HepG2 (cell line): ENCODE results near the gene KLHL11.

Experiments used
- CBX2 ChIP-seq, 2 experiments: fragments of 200-600 bp in 1 of 2; sonication (generic); formaldehyde crosslinking in 1 of 2; IDR thresholded peaks; 2 replicates each; pipeline versions ENCODE4 v1.7.0 to v1.8.1; 2018 to 2022; ENCODE audit warnings: low read depth in 2 of 2, low read length in 1 of 2, mild to moderate bottlenecking in 1 of 2, missing genetic modification reagents in 1 of 2
- NR2C2 ChIP-seq: sonication (generic); formaldehyde crosslinking; IDR thresholded peaks from 2 replicates; pipeline ENCODE4 v1.4.0; 2020; ENCODE audit warnings: missing genetic modification reagents, mild to moderate bottlenecking, moderate library complexity, borderline replicate concordance
- SMAD3 ChIP-seq: sonication (generic); formaldehyde crosslinking; IDR thresholded peaks from 2 replicates; pipeline ENCODE4 v1.4.0; 2020; ENCODE audit warnings: missing genetic modification reagents
- SPEN ChIP-seq: sonication (generic); formaldehyde crosslinking; IDR thresholded peaks from 2 replicates; pipeline ENCODE4 v1.5.1; 2020; ENCODE audit warnings: low read depth, mild to moderate bottlenecking, missing genetic modification reagents
- ZBTB40 ChIP-seq, 2 experiments: fragments of 450-650 bp in 1 of 2; sonication (generic) in 1 of 2; formaldehyde crosslinking in 1 of 2; IDR thresholded peaks; 2 replicates each; pipeline versions ENCODE4 v1.6.1 to v1.8.0; 2016 to 2022; ENCODE audit warnings: antibody characterized with exemption in 1 of 2, mild to moderate bottlenecking in 1 of 2, missing genetic modification reagents in 1 of 2
- ZNF556 ChIP-seq: sonication (generic); formaldehyde crosslinking; IDR thresholded peaks from 2 replicates; pipeline ENCODE4 v1.4.0; 2020; ENCODE audit warnings: mild to moderate bottlenecking, missing genetic modification reagents, borderline replicate concordance

- TF ChIP-seq SMAD3 (CRISPR knock-in tag) = no peak
- peak; percentile 75; the same call in 1 of the 2 replicates for TF ChIP-seq ZNF556 (CRISPR knock-in tag)
- TF ChIP-seq ZBTB40 (IDR thresholded peaks at IDR 0.05) = no peak
- no peak for TF ChIP-seq ZBTB40 (CRISPR knock-in tag; IDR thresholded peaks at IDR 0.05)
- TF ChIP-seq NR2C2 = no peak
- TF ChIP-seq CBX2 (IDR thresholded peaks at IDR 0.05; ENCODE audit: low read depth, low read length) = no peak
- no peak for TF ChIP-seq CBX2 (CRISPR knock-in tag; IDR thresholded peaks at IDR 0.05; ENCODE audit: low read depth)
- TF ChIP-seq SPEN (CRISPR knock-in tag) = no peak; the same call in 1 of the 2 replicates
These were observed 322 bp upstream of the KLHL11 start for GRCh38 chr17:41865596-41865893.
